NCI-H510A treated with DMSO at 0.1 percent for 48 hours (cell line): Measurements from ENCODE around the gene LY6G6D.

Source experiments
- DNase-seq: peaks from one replicate; lab custom pipeline; 2025; lab: John Stamatoyannopoulos, UW

LY6G6D gene

GRCh38 chr6:31715022-31715958 is at the start of gene LY6G6D:
Gene LY6G6D, plus strand, starts transcription at chr6:31715348. Its CDS starts 8 bp downstream, at chr6:31715356.
- no peak for DNase-seq

- DNase-seq, result peak; percentile 97
These were observed 49.4 kb upstream of the LY6G6D start, which contains the start of gene CSNK2B for GRCh38 chr6:31665501-31666336. Gene CSNK2B, plus strand, starts transcription at chr6:31666080. Its CDS starts 752 bp downstream, at chr6:31666832.

GRCh38 chr6:31666337-31666965 is 48.7 kb upstream of the LY6G6D start:
- no peak for DNase-seq

GRCh38 chr6:31669676-31670075 is 45.5 kb upstream of the LY6G6D start, which contains the start of gene LY6G5B:
Gene LY6G5B, plus strand, starts transcription at chr6:31669976. Its CDS starts 975 bp downstream, at chr6:31670951.
- DNase-seq, result no peak

- no peak for DNase-seq
These were observed 38.7 kb upstream of the LY6G6D start for GRCh38 chr6:31676322-31676903.

- no peak for DNase-seq
These were observed 38.2 kb upstream of the LY6G6D start for GRCh38 chr6:31676904-31677303.

GRCh38 chr6:31677955-31678354 is 37.2 kb upstream of the LY6G6D start:
- no peak for DNase-seq

- peak; percentile 96 for DNase-seq
These were observed 34.7 kb upstream of the LY6G6D start, which contains the start of gene LY6G5C for GRCh38 chr6:31680226-31681134. Gene LY6G5C, minus strand, starts transcription at chr6:31681067. Its CDS starts 694 bp downstream, at chr6:31680373.

- DNase-seq, result peak; percentile 77
These were observed 33.9 kb upstream of the LY6G6D start for GRCh38 chr6:31681135-31681671.

- peak; percentile 22 for DNase-seq
These were observed 31.6 kb upstream of the LY6G6D start for GRCh38 chr6:31683591-31683990.

- DNase-seq, result no peak
These were observed 28.7 kb upstream of the LY6G6D start for GRCh38 chr6:31686483-31686882.

- no peak for DNase-seq
These were observed 27.8 kb upstream of the LY6G6D start for GRCh38 chr6:31687321-31687720.

GRCh38 chr6:31687860-31688693 is 27.1 kb upstream of the LY6G6D start:
- no peak for DNase-seq

GRCh38 chr6:31689249-31690110 is 25.7 kb upstream of the LY6G6D start:
- no peak for DNase-seq

- no peak for DNase-seq
These were observed 24.7 kb upstream of the LY6G6D start for GRCh38 chr6:31690231-31691077.

GRCh38 chr6:31691078-31691463 is 24.1 kb upstream of the LY6G6D start:
- DNase-seq, result no peak

GRCh38 chr6:31691564-31692108 is 23.5 kb upstream of the LY6G6D start:
- no peak for DNase-seq
